GM13976 (cell line): ENCODE results near the gene RNF157.
"Not testable (repeated sequence)": the region's sequence is repeated elsewhere in the genome, so short reads cannot be mapped to it uniquely, and the experiment has no call there.

ENCODE experiments used
- DNase-seq: peaks from one replicate; pipeline ENCODE4 v3.0.0; 2012; ENCODE audit warnings: low spot score
- CTCF ChIP-seq: IDR thresholded peaks from 2 replicates; pipeline ENCODE4 v1.5.1; 2012; ENCODE audit warnings: borderline replicate concordance, mild to moderate bottlenecking; ENCODE audit not compliant: insufficient read depth; ENCODE audit errors: extremely low read depth, missing control alignments, control extremely low read depth
- in situ Hi-C: fragments of 300-500 bp; cut with MboI; formaldehyde crosslinking; loops from one replicate; pipeline ENCODE4 v1.12.0; 2022; ENCODE audit warnings: low sequenced_read_pairs, mixed read lengths, inconsistent platforms; ENCODE audit not compliant: unreplicated experiment

Gene RNF157

GRCh38 chr17:76223802-76224201, 16.5 kb downstream of the RNF157 start:
- in situ Hi-C loops, result no loop called here
- TF ChIP-seq CTCF, result no peak
- no peak for DNase-seq

GRCh38 chr17:76219670-76220383, 20.5 kb downstream of the RNF157 start:
- in situ Hi-C loops, result no loop called here
- TF ChIP-seq CTCF, result no peak
- DNase-seq, result no peak

GRCh38 chr17:76217081-76217480, 23.2 kb downstream of the RNF157 start:
- TF ChIP-seq CTCF, result no peak
- in situ Hi-C loops, result no loop called here
- no peak for DNase-seq

- DNase-seq, result no peak
- TF ChIP-seq CTCF, result no peak
These were observed 26.8 kb downstream of the RNF157 start for GRCh38 chr17:76213491-76213890.

GRCh38 chr17:76208120-76208519, 32.2 kb downstream of the RNF157 start:
- TF ChIP-seq CTCF, result no peak
- in situ Hi-C loops, result no loop called here
- no peak for DNase-seq

More at GRCh38 chr17:76213491-76213890, 26.8 kb downstream of the RNF157 start:
- in situ Hi-C loops, result no loop called here

GRCh38 chr17:76207275-76208059, 32.8 kb downstream of the RNF157 start:
- in situ Hi-C loops, result no loop called here
- DNase-seq, result no peak
- no peak for TF ChIP-seq CTCF

GRCh38 chr17:76205542-76206144, 34.6 kb downstream of the RNF157 start:
- in situ Hi-C loops, result not testable (repeated sequence)

More at GRCh38 chr17:76205542-76206144, 34.6 kb downstream of the RNF157 start:
- not testable (repeated sequence) for DNase-seq
